ENCODE data around the gene BPIFB3.

- TF ChIP-seq CTCF (IDR thresholded peaks at IDR 0.05) (no peak), POLR2AphosphoS5 (IDR thresholded peaks at IDR 0.05; ENCODE audit: low read depth, low read length) (no peak), REST (IDR thresholded peaks at IDR 0.05; ENCODE audit: insufficient read depth in 1 of 2, low read depth in 2 of 2, low read length in 1 of 2) (no peak), SIN3A (IDR thresholded peaks at IDR 0.05; ENCODE audit: borderline replicate concordance, insufficient read depth, low read depth, low read length) (no peak)
These were observed 38.6 kb upstream of the BPIFB3 start for GRCh38 chr20:33015114-33015484.

All from Panc1 (cell line).